ENCODE results near the gene AASS. TPM values are rescaled to one million over a fixed set of nuclear protein-coding genes. Genes with fewer than 3 reads are reported as not detected.

Gene AASS
- total RNA-seq, 4 donors from 2014 or later: 27.4 to 63.6 (median 38.1) TPM

GRCh38 chr7:122064971-122065370, 79.1 kb downstream of the AASS start:
- TF ChIP-seq POLR2A (IDR thresholded peaks at IDR 0.05; ENCODE audit: low read depth) (no peak), CTCF (IDR thresholded peaks at IDR 0.05) (no peak), EP300 (IDR thresholded peaks at IDR 0.05) (no peak), POLR2AphosphoS5 (IDR thresholded peaks at IDR 0.05) (no peak)
- Histone ChIP-seq H3K4me3 (no peak overlapping the region), H3K27me3 (no peaks in the 10 kb centered on the region), H3K27ac (replicated peaks in 1 of 4) (no peak overlapping the region), H3K9me3 (no peaks in the 10 kb centered on the region), H3K4me1 (no peaks in the 10 kb centered on the region), H3K36me3 (no peaks in the 10 kb centered on the region)
- 80% methylated on average over 4 of the region's 4 CpGs for WGBS
- no peak for DNase-seq (ENCODE audit: extremely low spot score)
- intact Hi-C loops (cut with DNase I): no loop called here

GRCh38 chr7:122063146-122063545, 80.9 kb downstream of the AASS start:
- no peaks in the 10 kb centered on the region for H3K36me3 ChIP-seq
- H3K9me3 ChIP-seq: no peaks in the 10 kb centered on the region
- no peak overlapping the region for H3K4me3 ChIP-seq
- intact Hi-C loops (cut with DNase I): no loop called here
- H3K4me1 ChIP-seq: no peaks in the 10 kb centered on the region
- no peak for TF ChIP-seq CTCF (IDR thresholded peaks at IDR 0.05)
- no peak for TF ChIP-seq POLR2A (IDR thresholded peaks at IDR 0.05; ENCODE audit: low read depth)
- no peak for TF ChIP-seq POLR2AphosphoS5 (IDR thresholded peaks at IDR 0.05)
- TF ChIP-seq EP300 (IDR thresholded peaks at IDR 0.05): no peak
- no peak for DNase-seq (ENCODE audit: extremely low spot score)
- H3K27ac ChIP-seq (replicated peaks in 1 of 4): no peak overlapping the region
- no peaks in the 10 kb centered on the region for H3K27me3 ChIP-seq

DNA sequence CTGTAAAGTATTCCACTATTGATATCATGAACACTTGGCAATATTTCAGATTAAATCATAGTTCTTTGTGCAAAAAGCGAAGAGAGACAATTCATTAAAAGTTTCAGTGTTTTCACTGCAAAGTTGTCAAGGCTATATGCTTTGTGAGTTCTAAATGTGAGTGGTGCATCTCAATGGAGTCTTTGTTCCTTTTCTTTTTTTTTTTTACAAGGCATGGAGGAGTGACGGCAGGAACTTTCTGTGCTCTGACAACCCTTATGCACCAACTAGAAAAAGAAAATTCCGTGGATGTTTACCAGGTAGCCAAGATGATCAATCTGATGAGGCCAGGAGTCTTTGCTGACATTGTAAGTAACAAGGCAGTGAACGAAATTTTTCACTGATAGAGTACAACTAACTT, 84.5 kb downstream of the AASS start:
- intact Hi-C loops (cut with DNase I): no loop called here
- no peak for DNase-seq (ENCODE audit: extremely low spot score)
- WGBS: 70% methylated on average over 4 of the region's 4 CpGs

GRCh38 chr7:122056977-122057376, 87.1 kb downstream of the AASS start:
- Histone ChIP-seq H3K27me3 (no peaks in the 10 kb centered on the region), H3K9me3 (no peaks in the 10 kb centered on the region), H3K36me3 (no peaks in the 10 kb centered on the region), H3K4me1 (no peaks in the 10 kb centered on the region), H3K4me3 (no peak overlapping the region), H3K27ac (replicated peaks in 1 of 4) (no peak overlapping the region)
- no peak for DNase-seq (ENCODE audit: extremely low spot score)
- 62% methylated on average over 2 of the region's 2 CpGs for WGBS
- TF ChIP-seq EP300 (IDR thresholded peaks at IDR 0.05) (no peak), POLR2AphosphoS5 (IDR thresholded peaks at IDR 0.05) (no peak), POLR2A (IDR thresholded peaks at IDR 0.05; ENCODE audit: low read depth) (no peak), CTCF (IDR thresholded peaks at IDR 0.05) (no peak)
- intact Hi-C loops (cut with DNase I): no loop called here

More for the DNA sequence above, 84.5 kb downstream of the AASS start:
- TF ChIP-seq POLR2AphosphoS5 (IDR thresholded peaks at IDR 0.05): no peak
- TF ChIP-seq EP300 (IDR thresholded peaks at IDR 0.05): no peak
- H3K27ac ChIP-seq (replicated peaks in 1 of 4): no peak overlapping the region
- no peaks in the 10 kb centered on the region for H3K4me1 ChIP-seq
- H3K9me3 ChIP-seq: no peaks in the 10 kb centered on the region
- H3K36me3 ChIP-seq: no peaks in the 10 kb centered on the region
- H3K4me3 ChIP-seq: no peak overlapping the region
- H3K27me3 ChIP-seq: no peaks in the 10 kb centered on the region

GRCh38 chr7:122055073-122055472, 89.0 kb downstream of the AASS start:
- intact Hi-C loops (cut with DNase I): no loop called here
- no peaks in the 10 kb centered on the region for H3K9me3 ChIP-seq
- H3K36me3 ChIP-seq: no peaks in the 10 kb centered on the region
- TF ChIP-seq EP300 (IDR thresholded peaks at IDR 0.05) (no peak), POLR2AphosphoS5 (IDR thresholded peaks at IDR 0.05) (no peak), POLR2A (IDR thresholded peaks at IDR 0.05; ENCODE audit: low read depth) (no peak), CTCF (IDR thresholded peaks at IDR 0.05) (no peak)
- 78% methylated on average over 1 of the region's 1 CpG for WGBS
- H3K4me3 ChIP-seq: no peak overlapping the region
- no peak for DNase-seq (ENCODE audit: extremely low spot score)
- H3K27ac ChIP-seq (replicated peaks in 1 of 4): no peak overlapping the region
- H3K27me3 ChIP-seq: no peaks in the 10 kb centered on the region
- H3K4me1 ChIP-seq: no peaks in the 10 kb centered on the region
